GM23338 (cell line): ENCODE data around the gene GGN. TPM values are rescaled to one million over a fixed set of nuclear protein-coding genes. Genes with fewer than 3 reads are reported as not detected.

Experiments used
- ATAC-seq: fragments of 200-7000 bp; cut with Tn5 transposase; 3 replicates; pipeline ENCODE4 v1.9.1; 2020
- DNase-seq: peaks from one replicate; pipeline ENCODE4 v3.0.0-alpha.2; 2015; ENCODE audit warnings: low spot score
- H2AFZ ChIP-seq: fragments of 200-600 bp; sonication (generic); 2 replicates; pipeline ENCODE4 v1.8.0; 2016; ENCODE audit warnings: antibody characterized with exemption, mild to moderate bottlenecking, moderate library complexity
- H3F3A ChIP-seq: fragments of 200-600 bp; sonication (generic); replicated peaks from 2 replicates; pipeline ENCODE4 v1.8.0; 2017; ENCODE audit warnings: antibody characterized with exemption, mixed run types, low read depth
- H3K27ac ChIP-seq: fragments of 200-600 bp; sonication (generic); 2 replicates; pipeline ENCODE4 v1.6.1; 2016; ENCODE audit warnings: low read depth
- H3K27me3 ChIP-seq: fragments of 200-600 bp; sonication (generic); 2 replicates; pipeline ENCODE4 v1.8.0; 2016; ENCODE audit warnings: mild to moderate bottlenecking, mixed run types, moderate library complexity; ENCODE audit not compliant: insufficient read depth
- H3K36me3 ChIP-seq: fragments of 200-600 bp; sonication (generic); 2 replicates; pipeline ENCODE4 v1.8.0; 2016; ENCODE audit warnings: mild to moderate bottlenecking; ENCODE audit not compliant: insufficient read depth
- H3K4me1 ChIP-seq: fragments of 200-600 bp; sonication (generic); 2 replicates; pipeline ENCODE4 v1.8.0; 2016; ENCODE audit warnings: mild to moderate bottlenecking, moderate library complexity; ENCODE audit not compliant: insufficient read depth
- H3K4me2 ChIP-seq: fragments of 200-600 bp; sonication (generic); 2 replicates; pipeline ENCODE4 v1.7.1; 2017; ENCODE audit warnings: mixed run types
- H3K4me3 ChIP-seq: fragments of 200-600 bp; sonication (generic); 2 replicates; pipeline ENCODE4 v1.6.1; 2016; ENCODE audit warnings: mixed run types
- H3K79me2 ChIP-seq: fragments of 200-600 bp; sonication (generic); replicated peaks from 2 replicates; pipeline ENCODE4 v1.8.0; 2017; ENCODE audit warnings: mild to moderate bottlenecking; ENCODE audit not compliant: insufficient read depth
- H3K9me2 ChIP-seq: fragments of 200-600 bp; sonication (generic); 2 replicates; pipeline ENCODE4 v1.8.0; 2017; ENCODE audit not compliant: insufficient read depth
- H4K20me1 ChIP-seq: fragments of 200-600 bp; sonication (generic); replicated peaks from 2 replicates; pipeline ENCODE4 v1.8.0; 2017; ENCODE audit warnings: mild to moderate bottlenecking; ENCODE audit not compliant: insufficient read depth
- H3K27ac Mint-ChIP-seq: 2 replicates; pipeline ENCODE4 v1.8.0; 2020; ENCODE audit warnings: inconsistent platforms, mild to moderate bottlenecking, moderate library complexity, mixed read lengths
- H3K27me3 Mint-ChIP-seq: 3 replicates; pipeline ENCODE4 v1.8.0; 2022; ENCODE audit warnings: low read depth, mild to moderate bottlenecking, moderate library complexity, mixed read lengths, inconsistent platforms; ENCODE audit not compliant: insufficient read depth, poor library complexity
- H3K36me3 Mint-ChIP-seq: 3 replicates; pipeline ENCODE4 v1.8.0; 2021; ENCODE audit warnings: low read depth, mild to moderate bottlenecking, inconsistent platforms, moderate library complexity, mixed read lengths
- H3K4me1 Mint-ChIP-seq: 3 replicates; pipeline ENCODE4 v1.8.0; 2020; ENCODE audit warnings: mild to moderate bottlenecking, inconsistent platforms, mixed read lengths
- H3K4me3 Mint-ChIP-seq: 3 replicates; pipeline ENCODE4 v1.8.0; 2021; ENCODE audit warnings: moderate library complexity, mild to moderate bottlenecking, inconsistent platforms, mixed read lengths
- H3K9me3 Mint-ChIP-seq: 3 replicates; pipeline ENCODE4 v1.8.0; 2020; ENCODE audit warnings: moderate library complexity, mild to moderate bottlenecking, inconsistent platforms, mixed read lengths
- CREB1 ChIP-seq: fragments of 250-450 bp; sonication (Bioruptor Pico); IDR thresholded peaks from 2 replicates; pipeline ENCODE4 v1.5.0; 2020; ENCODE audit warnings: low read depth, mild to moderate bottlenecking, moderate library complexity
- EZH2 ChIP-seq: fragments of 200-600 bp; sonication (generic); IDR thresholded peaks from one replicate; pipeline ENCODE4 v1.8.0; 2017; ENCODE audit warnings: antibody characterized with exemption, mild to moderate bottlenecking, low read depth; ENCODE audit not compliant: unreplicated experiment
- NANOG ChIP-seq: IDR thresholded peaks from 2 replicates; pipeline ENCODE4 v1.6.1; 2016; ENCODE audit warnings: antibody characterized with exemption, borderline replicate concordance
- POLR2AphosphoS5 ChIP-seq: IDR thresholded peaks from 2 replicates; pipeline ENCODE4 v1.6.1; 2016; ENCODE audit warnings: antibody characterized with exemption, low read depth
- ZNF114 ChIP-seq: fragments of 250-450 bp; sonication (Bioruptor Pico); IDR thresholded peaks from 2 replicates; pipeline ENCODE4 v1.5.0; 2020; ENCODE audit warnings: mild to moderate bottlenecking, moderate library complexity
- ZNF331 ChIP-seq: fragments of 250-450 bp; sonication (Bioruptor Pico); IDR thresholded peaks from 2 replicates; pipeline ENCODE4 v1.5.0; 2020; ENCODE audit warnings: low read depth, mild to moderate bottlenecking, moderate library complexity
- polyA plus RNA-seq: library from polyadenylated mRNA; unstranded; fragments of >200 nt; fragmentation: Nextera tagmentation; extraction: Ambion mirVana; gene quantifications from 2 replicates; pipeline ENCODE4 v1.2.1, GENCODE V29; 2016
- total RNA-seq: library from RNA; depleted of rRNA; stranded (reverse); fragments of >200 nt; shearing (Covaris generic); gene quantifications from 2 replicates; pipeline ENCODE4 v1.2.3, GENCODE V29; 2014
- TF ChIP-seq, protein P1 (sequence below): fragments of 250-450 bp; sonication (Bioruptor Pico); IDR thresholded peaks from 2 replicates; pipeline ENCODE4 v1.5.0; 2020; ENCODE audit warnings: mild to moderate bottlenecking, moderate library complexity
- TF ChIP-seq, protein P2 (sequence below): IDR thresholded peaks from 2 replicates; pipeline ENCODE4 v1.6.1; 2016; ENCODE audit warnings: antibody characterized with exemption
- TF ChIP-seq, protein P3 (sequence below): IDR thresholded peaks from one replicate; pipeline ENCODE4 v1.6.1; 2018; ENCODE audit warnings: antibody characterized with exemption; ENCODE audit not compliant: unreplicated experiment
- TF ChIP-seq, protein P4 (sequence below), 2 experiments: fragments of 200-600 bp in 1 of 2; sonication (generic) in 1 of 2; conservative IDR thresholded peaks; 2 replicates each; pipeline versions ENCODE4 v1.5.1 to v1.6.1; 2016 to 2017; ENCODE audit warnings: antibody characterized with exemption in 2 of 2, low read depth in 2 of 2, mild to moderate bottlenecking in 2 of 2, moderate library complexity in 1 of 2

Gene GGN
- total and polyA plus RNA-seq, 2 experiments from 2014 or later, result 0.14 to 1.5 TPM

DNA sequence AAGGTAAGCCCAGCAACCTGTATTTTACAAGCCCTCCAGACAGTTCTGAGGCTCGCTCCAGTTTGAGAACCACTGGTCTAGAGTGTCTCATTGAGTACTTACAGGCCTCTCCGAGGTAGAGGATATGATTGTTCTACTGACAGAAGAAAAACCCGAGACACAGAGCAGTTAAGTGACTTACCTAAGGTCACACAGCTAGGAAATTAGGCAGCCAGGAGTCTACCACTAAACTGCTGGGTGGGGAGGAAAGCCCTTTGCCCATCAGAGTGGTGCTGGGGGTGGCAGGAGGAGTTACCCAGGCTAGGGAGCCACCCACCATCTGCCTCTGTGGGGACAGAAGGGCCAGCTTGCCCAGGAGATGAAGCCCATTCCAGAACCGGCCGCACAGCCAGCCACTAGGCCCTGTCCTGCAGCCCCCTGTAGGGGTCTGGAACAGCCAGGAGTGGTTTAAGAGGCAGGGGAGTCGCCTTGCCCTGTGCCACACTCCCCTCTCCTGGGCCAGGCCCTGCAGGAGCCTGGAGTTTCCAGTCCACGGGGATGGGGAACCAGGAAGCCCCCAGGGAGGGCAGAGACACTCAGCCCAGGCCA lies 37.5 kb upstream of the GGN start (continued):
- TF ChIP-seq, protein P1, sequence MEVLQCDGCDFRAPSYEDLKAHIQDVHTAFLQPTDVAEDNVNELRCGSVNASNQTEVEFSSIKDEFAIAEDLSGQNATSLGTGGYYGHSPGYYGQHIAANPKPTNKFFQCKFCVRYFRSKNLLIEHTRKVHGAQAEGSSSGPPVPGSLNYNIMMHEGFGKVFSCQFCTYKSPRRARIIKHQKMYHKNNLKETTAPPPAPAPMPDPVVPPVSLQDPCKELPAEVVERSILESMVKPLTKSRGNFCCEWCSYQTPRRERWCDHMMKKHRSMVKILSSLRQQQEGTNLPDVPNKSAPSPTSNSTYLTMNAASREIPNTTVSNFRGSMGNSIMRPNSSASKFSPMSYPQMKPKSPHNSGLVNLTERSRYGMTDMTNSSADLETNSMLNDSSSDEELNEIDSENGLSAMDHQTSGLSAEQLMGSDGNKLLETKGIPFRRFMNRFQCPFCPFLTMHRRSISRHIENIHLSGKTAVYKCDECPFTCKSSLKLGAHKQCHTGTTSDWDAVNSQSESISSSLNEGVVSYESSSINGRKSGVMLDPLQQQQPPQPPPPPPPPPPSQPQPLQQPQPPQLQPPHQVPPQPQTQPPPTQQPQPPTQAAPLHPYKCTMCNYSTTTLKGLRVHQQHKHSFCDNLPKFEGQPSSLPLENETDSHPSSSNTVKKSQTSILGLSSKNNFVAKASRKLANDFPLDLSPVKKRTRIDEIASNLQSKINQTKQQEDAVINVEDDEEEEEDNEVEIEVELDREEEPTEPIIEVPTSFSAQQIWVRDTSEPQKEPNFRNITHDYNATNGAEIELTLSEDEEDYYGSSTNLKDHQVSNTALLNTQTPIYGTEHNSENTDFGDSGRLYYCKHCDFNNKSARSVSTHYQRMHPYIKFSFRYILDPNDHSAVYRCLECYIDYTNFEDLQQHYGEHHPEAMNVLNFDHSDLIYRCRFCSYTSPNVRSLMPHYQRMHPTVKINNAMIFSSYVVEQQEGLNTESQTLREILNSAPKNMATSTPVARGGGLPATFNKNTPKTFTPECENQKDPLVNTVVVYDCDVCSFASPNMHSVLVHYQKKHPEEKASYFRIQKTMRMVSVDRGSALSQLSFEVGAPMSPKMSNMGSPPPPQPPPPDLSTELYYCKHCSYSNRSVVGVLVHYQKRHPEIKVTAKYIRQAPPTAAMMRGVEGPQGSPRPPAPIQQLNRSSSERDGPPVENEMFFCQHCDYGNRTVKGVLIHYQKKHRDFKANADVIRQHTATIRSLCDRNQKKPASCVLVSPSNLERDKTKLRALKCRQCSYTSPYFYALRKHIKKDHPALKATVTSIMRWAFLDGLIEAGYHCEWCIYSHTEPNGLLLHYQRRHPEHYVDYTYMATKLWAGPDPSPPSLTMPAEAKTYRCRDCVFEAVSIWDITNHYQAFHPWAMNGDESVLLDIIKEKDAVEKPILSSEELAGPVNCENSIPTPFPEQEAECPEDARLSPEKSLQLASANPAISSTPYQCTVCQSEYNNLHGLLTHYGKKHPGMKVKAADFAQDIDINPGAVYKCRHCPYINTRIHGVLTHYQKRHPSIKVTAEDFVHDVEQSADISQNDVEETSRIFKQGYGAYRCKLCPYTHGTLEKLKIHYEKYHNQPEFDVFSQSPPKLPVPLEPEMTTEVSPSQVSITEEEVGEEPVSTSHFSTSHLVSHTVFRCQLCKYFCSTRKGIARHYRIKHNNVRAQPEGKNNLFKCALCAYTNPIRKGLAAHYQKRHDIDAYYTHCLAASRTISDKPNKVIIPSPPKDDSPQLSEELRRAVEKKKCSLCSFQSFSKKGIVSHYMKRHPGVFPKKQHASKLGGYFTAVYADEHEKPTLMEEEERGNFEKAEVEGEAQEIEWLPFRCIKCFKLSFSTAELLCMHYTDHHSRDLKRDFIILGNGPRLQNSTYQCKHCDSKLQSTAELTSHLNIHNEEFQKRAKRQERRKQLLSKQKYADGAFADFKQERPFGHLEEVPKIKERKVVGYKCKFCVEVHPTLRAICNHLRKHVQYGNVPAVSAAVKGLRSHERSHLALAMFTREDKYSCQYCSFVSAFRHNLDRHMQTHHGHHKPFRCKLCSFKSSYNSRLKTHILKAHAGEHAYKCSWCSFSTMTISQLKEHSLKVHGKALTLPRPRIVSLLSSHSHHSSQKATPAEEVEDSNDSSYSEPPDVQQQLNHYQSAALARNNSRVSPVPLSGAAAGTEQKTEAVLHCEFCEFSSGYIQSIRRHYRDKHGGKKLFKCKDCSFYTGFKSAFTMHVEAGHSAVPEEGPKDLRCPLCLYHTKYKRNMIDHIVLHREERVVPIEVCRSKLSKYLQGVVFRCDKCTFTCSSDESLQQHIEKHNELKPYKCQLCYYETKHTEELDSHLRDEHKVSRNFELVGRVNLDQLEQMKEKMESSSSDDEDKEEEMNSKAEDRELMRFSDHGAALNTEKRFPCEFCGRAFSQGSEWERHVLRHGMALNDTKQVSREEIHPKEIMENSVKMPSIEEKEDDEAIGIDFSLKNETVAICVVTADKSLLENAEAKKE, result no peak
- TF ChIP-seq ZNF331 (CRISPR knock-in tag), result no peak

DNA sequence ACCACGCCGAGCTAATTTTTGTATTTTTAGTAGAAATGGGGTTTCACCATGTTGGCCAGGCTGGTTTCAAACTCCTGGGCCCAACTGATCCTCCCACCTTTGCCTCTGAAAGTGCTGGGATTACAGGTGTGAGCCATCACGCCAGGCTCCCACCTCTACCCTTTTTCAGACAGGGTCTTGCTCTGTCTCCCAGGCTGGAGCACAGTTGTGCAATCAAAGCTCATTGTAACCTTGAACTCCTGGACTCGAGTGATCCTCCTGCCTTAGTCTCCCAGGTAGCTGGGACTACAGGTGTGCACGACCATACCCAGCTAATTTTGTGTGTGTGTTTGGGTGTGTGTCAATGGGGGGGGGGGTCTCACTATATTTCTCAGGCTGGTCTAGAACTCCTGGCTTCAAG lies 36.4 kb upstream of the GGN start:
- no peak overlapping the region for H3K27ac Mint-ChIP-seq
- no peak overlapping the region for H3K4me3 Mint-ChIP-seq
- Histone ChIP-seq H2AFZ (no peak overlapping the region), H3K79me2 (no peaks in the 10 kb centered on the region), H3K27ac (no peak overlapping the region), H3K36me3 (no peaks in the 10 kb centered on the region), H3K9me2 (no peaks in the 10 kb centered on the region), H3F3A (peaks cover 14% of the 10 kb centered on the region; the same call in 1 of the 2 replicates), H3K4me3 (no peak overlapping the region), H3K4me2 (no peak overlapping the region), H3K4me1 (peaks cover 22% of the 10 kb centered on the region), H4K20me1 (no peaks in the 10 kb centered on the region), H3K27me3 (no peaks in the 10 kb centered on the region)
- TF ChIP-seq, protein P2, sequence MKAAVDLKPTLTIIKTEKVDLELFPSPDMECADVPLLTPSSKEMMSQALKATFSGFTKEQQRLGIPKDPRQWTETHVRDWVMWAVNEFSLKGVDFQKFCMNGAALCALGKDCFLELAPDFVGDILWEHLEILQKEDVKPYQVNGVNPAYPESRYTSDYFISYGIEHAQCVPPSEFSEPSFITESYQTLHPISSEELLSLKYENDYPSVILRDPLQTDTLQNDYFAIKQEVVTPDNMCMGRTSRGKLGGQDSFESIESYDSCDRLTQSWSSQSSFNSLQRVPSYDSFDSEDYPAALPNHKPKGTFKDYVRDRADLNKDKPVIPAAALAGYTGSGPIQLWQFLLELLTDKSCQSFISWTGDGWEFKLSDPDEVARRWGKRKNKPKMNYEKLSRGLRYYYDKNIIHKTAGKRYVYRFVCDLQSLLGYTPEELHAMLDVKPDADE, result no peak
- TF ChIP-seq NANOG (no peak), ZNF114 (CRISPR knock-in tag) (no peak), EZH2 (no peak), ZNF331 (CRISPR knock-in tag) (no peak), POLR2AphosphoS5 (no peak), CREB1 (no peak)
- TF ChIP-seq, protein P3, sequence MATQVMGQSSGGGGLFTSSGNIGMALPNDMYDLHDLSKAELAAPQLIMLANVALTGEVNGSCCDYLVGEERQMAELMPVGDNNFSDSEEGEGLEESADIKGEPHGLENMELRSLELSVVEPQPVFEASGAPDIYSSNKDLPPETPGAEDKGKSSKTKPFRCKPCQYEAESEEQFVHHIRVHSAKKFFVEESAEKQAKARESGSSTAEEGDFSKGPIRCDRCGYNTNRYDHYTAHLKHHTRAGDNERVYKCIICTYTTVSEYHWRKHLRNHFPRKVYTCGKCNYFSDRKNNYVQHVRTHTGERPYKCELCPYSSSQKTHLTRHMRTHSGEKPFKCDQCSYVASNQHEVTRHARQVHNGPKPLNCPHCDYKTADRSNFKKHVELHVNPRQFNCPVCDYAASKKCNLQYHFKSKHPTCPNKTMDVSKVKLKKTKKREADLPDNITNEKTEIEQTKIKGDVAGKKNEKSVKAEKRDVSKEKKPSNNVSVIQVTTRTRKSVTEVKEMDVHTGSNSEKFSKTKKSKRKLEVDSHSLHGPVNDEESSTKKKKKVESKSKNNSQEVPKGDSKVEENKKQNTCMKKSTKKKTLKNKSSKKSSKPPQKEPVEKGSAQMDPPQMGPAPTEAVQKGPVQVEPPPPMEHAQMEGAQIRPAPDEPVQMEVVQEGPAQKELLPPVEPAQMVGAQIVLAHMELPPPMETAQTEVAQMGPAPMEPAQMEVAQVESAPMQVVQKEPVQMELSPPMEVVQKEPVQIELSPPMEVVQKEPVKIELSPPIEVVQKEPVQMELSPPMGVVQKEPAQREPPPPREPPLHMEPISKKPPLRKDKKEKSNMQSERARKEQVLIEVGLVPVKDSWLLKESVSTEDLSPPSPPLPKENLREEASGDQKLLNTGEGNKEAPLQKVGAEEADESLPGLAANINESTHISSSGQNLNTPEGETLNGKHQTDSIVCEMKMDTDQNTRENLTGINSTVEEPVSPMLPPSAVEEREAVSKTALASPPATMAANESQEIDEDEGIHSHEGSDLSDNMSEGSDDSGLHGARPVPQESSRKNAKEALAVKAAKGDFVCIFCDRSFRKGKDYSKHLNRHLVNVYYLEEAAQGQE, result no peak
- TF ChIP-seq, protein P4, sequence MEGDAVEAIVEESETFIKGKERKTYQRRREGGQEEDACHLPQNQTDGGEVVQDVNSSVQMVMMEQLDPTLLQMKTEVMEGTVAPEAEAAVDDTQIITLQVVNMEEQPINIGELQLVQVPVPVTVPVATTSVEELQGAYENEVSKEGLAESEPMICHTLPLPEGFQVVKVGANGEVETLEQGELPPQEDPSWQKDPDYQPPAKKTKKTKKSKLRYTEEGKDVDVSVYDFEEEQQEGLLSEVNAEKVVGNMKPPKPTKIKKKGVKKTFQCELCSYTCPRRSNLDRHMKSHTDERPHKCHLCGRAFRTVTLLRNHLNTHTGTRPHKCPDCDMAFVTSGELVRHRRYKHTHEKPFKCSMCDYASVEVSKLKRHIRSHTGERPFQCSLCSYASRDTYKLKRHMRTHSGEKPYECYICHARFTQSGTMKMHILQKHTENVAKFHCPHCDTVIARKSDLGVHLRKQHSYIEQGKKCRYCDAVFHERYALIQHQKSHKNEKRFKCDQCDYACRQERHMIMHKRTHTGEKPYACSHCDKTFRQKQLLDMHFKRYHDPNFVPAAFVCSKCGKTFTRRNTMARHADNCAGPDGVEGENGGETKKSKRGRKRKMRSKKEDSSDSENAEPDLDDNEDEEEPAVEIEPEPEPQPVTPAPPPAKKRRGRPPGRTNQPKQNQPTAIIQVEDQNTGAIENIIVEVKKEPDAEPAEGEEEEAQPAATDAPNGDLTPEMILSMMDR (conservative IDR thresholded peaks at IDR 0.05; ENCODE audit: low read depth in 2 of 2), result no peak
- DNase-seq, result no peak
- peaks cover 23% of the 10 kb centered on the region for H3K27me3 Mint-ChIP-seq
- ATAC-seq, result no peak
- H3K4me1 Mint-ChIP-seq, result peaks cover 9% of the 10 kb centered on the region
- H3K36me3 Mint-ChIP-seq, result no peaks in the 10 kb centered on the region
- no peaks in the 10 kb centered on the region for H3K9me3 Mint-ChIP-seq
